Muscle layer of colon (tissue), 2 donors: ENCODE measurements around the gene FAM222A.

ENCODE experiments used
- H3K27ac ChIP-seq: one replicate; pipeline ENCODE4 v1.7.0; 2013; ENCODE audit warnings: low read depth, mild to moderate bottlenecking, low read length, moderate library complexity
- H3K27me3 ChIP-seq, 2 donors: one replicate each; pipeline ENCODE4 v1.7.0; 2013; ENCODE audit warnings: low read length in 2 of 2, mild to moderate bottlenecking in 2 of 2; ENCODE audit not compliant: insufficient read depth in 2 of 2, control insufficient read depth in 1 of 2
- H3K36me3 ChIP-seq: one replicate; pipeline ENCODE4 v1.7.0; 2013; ENCODE audit warnings: mild to moderate bottlenecking, low read length; ENCODE audit not compliant: insufficient read depth
- H3K4me1 ChIP-seq: one replicate; pipeline ENCODE4 v1.7.0; 2013; ENCODE audit warnings: mild to moderate bottlenecking, low read length; ENCODE audit not compliant: insufficient read depth
- H3K4me3 ChIP-seq, 2 donors: one replicate each; pipeline ENCODE4 v1.7.0; 2013; ENCODE audit warnings: low read length in 2 of 2, low read depth in 1 of 2, mild to moderate bottlenecking in 1 of 2, moderate library complexity in 1 of 2
- H3K9ac ChIP-seq: one replicate; pipeline ENCODE4 v1.7.0; 2013; ENCODE audit warnings: low read length
- H3K9me3 ChIP-seq: one replicate; pipeline ENCODE4 v1.7.0; 2013; ENCODE audit warnings: mild to moderate bottlenecking, low read length
- donor health status: abdominal sarcoma.
- donor health status: Adenocarcinoma of cecum.

The FAM222A gene

DNA sequence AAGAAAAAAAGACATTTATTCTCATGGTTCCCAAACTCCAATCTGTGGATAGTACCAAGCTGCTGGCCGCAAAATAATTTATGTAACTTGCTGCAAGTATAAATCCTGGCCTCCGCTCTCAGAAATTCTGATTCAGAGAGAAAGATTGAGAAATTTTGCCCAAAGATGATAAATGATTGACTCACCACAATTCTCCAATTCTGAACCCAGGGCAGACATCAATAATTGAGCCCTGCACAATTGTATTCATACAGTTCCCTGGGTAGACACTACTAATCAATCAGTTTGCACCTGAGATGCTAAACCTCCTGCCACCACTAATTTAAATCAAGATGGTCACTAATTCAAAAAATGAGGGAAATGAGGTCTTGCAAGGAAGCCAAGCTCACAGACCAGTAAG is 81.4 kb downstream of the FAM222A start:
- no peaks in the 10 kb centered on the region for H3K36me3 ChIP-seq
- no peaks in the 10 kb centered on the region for H3K4me1 ChIP-seq

DNA sequence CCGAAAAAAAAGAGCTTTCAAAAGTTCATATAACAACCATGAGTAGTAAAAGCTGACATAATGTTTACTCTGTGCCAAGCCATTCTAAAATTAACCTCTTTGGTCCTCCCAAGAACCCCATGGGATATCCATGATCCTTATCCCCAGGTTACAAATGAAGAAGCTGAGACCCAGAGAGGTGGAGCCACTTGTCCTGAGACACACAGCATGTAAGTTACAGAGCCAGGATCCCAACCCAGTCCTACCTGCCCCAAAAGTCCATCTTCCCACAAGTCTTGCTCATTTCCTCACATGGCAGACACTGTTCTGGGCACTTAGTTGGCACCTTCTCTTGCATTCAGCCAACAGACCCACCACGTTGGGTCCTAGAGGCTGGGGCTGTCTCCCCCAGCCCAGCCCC is 82.4 kb downstream of the FAM222A start:
- no peak overlapping the region for H3K4me3 ChIP-seq
- no peaks in the 10 kb centered on the region for H3K36me3 ChIP-seq
- H3K9ac ChIP-seq: no peak overlapping the region
- H3K9me3 ChIP-seq: no peaks in the 10 kb centered on the region
- no peaks in the 10 kb centered on the region for H3K27me3 ChIP-seq
- H3K4me1 ChIP-seq: no peaks in the 10 kb centered on the region
- H3K27ac ChIP-seq: no peak overlapping the region

More for the DNA sequence above, 81.4 kb downstream of the FAM222A start:
- Histone ChIP-seq H3K9ac (no peak overlapping the region), H3K4me3 (no peak overlapping the region), H3K27me3 (no peaks in the 10 kb centered on the region), H3K9me3 (no peaks in the 10 kb centered on the region), H3K27ac (no peak overlapping the region)

DNA sequence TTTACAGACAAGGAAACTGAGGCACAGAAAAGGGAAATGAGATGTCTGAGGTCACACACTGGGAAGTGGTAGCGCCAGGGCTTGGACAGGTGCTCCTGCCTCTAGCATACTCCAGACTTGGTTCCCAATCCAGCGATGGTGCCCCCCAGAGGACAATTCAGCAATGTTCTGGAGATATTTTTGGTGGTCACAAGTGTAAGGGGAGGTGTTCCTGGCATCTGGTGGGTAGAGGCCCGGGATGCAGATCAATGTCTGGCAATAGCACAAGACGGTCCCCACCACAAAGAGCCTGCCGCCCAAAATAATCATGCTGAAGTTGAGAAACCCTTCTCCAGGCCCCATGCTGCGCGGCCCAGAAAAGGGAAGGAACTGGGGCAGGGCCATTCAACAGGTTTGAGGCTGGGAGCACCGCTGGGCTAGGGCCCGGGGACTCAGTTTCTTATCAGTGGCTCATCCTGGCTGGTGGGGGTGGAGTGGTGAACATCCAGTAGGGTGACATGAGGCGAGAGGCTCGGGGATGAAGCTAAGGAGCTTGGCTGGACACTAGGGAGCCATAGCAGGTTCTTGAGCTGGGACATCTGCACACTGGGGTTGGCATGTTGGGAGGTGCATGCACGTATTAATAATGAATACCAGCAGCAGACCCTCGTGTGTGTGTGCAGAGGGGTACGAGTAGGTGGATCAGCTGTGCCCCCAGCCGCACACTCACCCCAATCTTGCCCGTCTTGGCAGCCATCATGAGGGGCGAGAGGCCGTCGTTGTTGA is 84.5 kb downstream of the FAM222A start:
- Histone ChIP-seq H3K9me3 (no peaks in the 10 kb centered on the region), H3K4me1 (no peaks in the 10 kb centered on the region), H3K27ac (no peak overlapping the region), H3K36me3 (no peaks in the 10 kb centered on the region), H3K4me3 (no peak overlapping the region), H3K27me3 (no peaks in the 10 kb centered on the region), H3K9ac (no peak overlapping the region)

DNA sequence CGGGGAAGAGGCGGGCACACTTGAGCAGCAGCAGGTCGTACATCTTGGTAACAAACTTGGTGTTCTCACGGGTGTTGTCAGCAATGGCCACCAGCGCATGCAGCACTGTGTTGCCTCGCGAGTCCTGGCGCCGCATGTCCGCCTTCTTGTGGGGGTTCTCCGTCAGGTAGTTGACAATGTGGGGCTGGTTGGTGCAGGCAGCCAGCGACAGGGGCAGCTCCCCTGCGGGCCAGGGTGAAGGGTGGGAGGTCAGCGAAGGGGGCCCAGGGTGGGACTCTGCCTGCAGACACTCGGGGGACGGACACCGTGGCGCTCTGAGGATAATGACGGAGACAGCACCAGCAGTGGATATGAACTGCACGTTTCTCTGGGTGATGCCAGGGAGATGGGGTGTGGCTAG is 85.1 kb downstream of the FAM222A start:
- H3K9me3 ChIP-seq: no peaks in the 10 kb centered on the region
- H3K27me3 ChIP-seq: no peaks in the 10 kb centered on the region

DNA sequence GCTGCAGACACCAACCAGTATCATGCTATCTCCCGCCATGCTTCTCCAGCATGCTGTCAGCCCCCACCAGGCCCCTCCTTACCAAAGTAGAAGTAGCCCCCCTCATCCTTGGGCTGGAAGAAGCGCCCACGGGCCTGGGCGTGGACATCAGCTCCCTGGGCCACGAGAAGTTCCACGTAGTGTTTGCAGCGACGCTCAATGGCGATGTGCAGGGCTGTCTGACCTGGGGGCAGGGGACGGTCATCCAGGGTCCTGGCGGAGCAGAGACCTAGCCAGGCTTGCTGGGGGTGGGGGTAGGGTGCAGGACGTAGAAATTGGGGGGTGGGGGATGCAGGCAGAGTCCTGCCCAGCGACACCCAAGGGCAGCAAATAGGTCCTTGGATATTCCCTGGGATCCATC is 86.9 kb downstream of the FAM222A start:
- Histone ChIP-seq H3K4me1 (no peaks in the 10 kb centered on the region), H3K4me3 (no peak overlapping the region), H3K36me3 (no peaks in the 10 kb centered on the region), H3K9ac (no peak overlapping the region), H3K27ac (no peak overlapping the region), H3K27me3 (no peaks in the 10 kb centered on the region), H3K9me3 (no peaks in the 10 kb centered on the region)

More for the DNA sequence above, 85.1 kb downstream of the FAM222A start:
- Histone ChIP-seq H3K4me3 (no peak overlapping the region), H3K4me1 (no peaks in the 10 kb centered on the region), H3K9ac (no peak overlapping the region), H3K36me3 (no peaks in the 10 kb centered on the region), H3K27ac (no peak overlapping the region)

DNA sequence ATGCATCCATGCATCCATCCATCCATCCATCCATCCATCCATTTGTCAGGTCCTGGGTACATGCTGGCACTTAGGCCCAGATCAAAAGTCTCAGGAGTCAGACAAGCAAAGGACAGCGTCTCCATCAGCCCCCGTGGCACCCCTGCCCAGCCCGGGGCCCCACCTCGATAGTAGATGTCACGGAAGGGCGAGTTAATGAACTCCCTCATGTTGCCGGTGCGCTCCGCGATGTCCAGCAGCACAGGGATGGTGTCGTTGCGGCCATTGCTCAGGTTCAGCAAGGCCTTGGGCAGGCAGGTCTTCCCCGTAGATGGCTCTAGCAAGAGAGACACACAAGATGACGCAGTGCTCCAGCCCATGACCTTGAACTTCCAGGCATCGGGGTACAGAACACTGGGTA is 89.2 kb downstream of the FAM222A start:
- no peaks in the 10 kb centered on the region for H3K27me3 ChIP-seq
- no peaks in the 10 kb centered on the region for H3K36me3 ChIP-seq
- H3K4me3 ChIP-seq: no peak overlapping the region
- no peaks in the 10 kb centered on the region for H3K4me1 ChIP-seq
- no peaks in the 10 kb centered on the region for H3K9me3 ChIP-seq
- H3K9ac ChIP-seq: no peak overlapping the region
- H3K27ac ChIP-seq: no peak overlapping the region

DNA sequence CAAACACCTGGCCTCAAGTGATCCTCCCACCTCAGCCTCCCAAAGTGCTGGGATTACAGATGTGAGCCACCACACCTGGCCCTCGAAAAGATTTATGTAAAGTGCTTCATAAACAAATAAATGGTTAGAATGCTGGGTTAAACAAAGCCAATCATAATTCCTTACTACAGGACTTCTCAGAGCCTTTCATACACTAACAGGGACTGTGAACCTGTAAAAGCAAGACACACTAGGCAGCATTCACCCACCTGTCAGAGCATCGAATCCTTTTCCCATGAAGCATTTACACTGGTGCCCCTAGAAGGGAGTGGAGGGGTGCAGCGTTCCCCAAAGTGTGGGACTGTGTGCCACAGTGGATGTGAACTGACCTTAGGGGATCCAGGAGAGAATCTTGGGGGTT is 90.1 kb downstream of the FAM222A start:
- Histone ChIP-seq H3K9ac (no peak overlapping the region), H3K4me1 (no peaks in the 10 kb centered on the region), H3K27ac (no peak overlapping the region), H3K4me3 (no peak overlapping the region), H3K36me3 (no peaks in the 10 kb centered on the region), H3K27me3 (no peaks in the 10 kb centered on the region), H3K9me3 (no peaks in the 10 kb centered on the region)

DNA sequence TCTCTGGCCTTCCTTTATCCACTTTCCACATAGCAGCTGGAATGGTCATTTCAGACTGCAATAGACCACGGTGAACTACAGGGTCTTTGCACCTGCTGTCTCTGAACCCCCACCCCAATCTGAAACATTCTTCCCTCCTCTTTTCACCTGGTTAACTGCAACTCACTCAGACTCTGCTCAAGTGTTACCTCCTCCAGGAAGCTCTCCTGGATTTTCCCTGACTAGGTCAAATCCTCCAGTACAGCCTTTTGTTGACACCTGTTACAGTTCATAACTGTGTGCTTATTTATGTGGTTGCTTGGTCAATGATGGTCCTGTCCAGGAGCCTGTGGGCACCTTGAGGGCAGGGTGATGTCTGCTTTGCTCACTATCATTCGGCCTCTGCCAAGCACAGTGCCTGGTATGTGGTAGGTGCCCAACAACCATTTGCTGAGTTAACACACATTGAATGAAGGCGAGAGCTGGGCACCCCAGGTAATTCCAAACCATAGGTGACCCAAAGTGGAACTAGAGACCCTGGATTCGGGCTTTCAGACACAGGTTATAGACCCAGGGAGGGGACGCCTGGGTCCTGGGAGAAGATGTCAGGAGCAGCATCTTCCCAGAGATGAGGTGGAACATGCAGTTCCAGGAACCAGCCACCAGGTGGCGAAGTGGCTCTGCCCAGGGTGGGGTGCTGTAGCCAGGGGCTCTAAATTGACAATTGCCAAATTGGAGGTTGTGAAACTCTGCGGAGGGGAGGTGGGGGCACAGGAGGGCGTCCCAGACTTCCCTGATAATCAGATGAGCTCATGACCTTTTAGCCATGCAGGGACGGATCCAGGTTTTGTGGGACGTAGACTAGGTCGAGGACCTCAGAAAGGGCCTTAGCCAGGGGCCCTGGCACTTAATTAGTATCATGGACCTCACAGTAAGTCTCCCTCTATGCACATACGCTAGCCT is 91.5 kb downstream of the FAM222A start:
- Histone ChIP-seq H3K9me3 (no peaks in the 10 kb centered on the region), H3K4me1 (no peaks in the 10 kb centered on the region), H3K27ac (no peak overlapping the region), H3K36me3 (no peaks in the 10 kb centered on the region), H3K9ac (no peak overlapping the region), H3K4me3 (no peak overlapping the region), H3K27me3 (no peaks in the 10 kb centered on the region)

DNA sequence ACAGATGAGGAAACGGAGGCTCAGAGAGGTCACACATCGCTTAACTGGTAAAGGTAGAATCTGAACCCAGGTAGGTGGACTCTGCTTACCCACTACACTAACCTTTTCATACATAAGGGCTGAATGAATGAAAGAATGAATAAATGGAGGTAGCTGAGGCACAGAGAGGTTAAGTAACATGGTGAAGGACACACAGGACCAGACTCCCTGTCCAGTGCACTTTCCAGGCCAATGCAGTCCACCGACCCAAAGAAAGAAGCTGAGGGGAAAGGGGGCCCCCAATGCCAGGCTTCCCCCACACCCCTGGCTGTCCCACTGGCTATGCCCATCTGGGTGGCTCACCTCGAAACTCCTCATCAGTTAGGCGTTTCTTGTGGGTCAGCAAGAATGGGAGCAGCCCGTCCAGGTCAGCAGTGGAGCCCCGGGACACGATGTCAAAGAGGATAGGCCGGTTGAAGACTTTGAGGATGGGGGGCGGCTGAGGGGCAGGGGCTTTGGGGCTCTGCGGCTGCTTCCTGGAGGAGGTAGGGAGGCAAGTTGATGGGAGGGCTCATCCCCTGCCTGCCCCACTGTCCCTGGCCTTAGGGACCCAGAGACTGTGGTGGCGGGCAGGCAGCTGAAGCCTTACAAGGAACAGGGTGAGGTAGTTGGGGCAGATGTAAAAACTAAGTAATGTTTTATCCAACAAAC is 94.5 kb downstream of the FAM222A start:
- H3K36me3 ChIP-seq: no peaks in the 10 kb centered on the region
- H3K4me1 ChIP-seq: no peaks in the 10 kb centered on the region
- H3K27ac ChIP-seq: no peak overlapping the region
- no peak overlapping the region for H3K4me3 ChIP-seq
- H3K27me3 ChIP-seq: no peaks in the 10 kb centered on the region
- H3K9ac ChIP-seq: no peak overlapping the region
- no peaks in the 10 kb centered on the region for H3K9me3 ChIP-seq

DNA sequence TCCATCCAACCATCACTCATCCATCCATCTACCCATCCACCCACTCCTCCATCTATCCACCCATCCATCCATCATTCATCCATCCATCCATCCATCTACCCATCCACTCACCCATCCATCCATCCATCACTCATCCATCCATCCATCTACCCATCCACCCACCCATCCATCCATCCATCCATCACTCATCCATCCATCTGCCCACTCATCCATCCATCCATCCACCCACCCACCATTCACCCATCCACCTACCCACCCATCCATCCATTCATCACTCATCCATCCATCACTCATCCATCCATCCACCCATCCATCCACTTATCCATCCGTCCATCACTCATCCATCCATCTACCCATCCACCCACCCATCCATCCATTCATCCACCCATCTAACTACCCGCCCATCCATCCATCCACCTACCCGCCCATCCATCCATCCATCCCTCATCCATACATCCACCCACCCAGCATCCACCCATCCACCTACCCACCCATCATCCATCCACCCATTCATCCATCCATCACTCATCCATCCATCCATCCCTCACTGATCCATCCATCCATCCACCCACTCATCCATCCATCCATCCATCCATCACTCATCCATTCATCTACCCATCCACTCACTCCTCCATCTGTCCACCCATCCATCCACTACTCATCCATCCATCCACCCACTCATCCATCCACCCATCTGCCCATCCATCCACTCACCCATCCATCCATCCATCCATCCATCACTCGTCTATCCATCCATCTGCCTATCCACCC is 95.4 kb downstream of the FAM222A start:
- Histone ChIP-seq H3K9ac (no peak overlapping the region), H3K4me1 (no peaks in the 10 kb centered on the region), H3K9me3 (no peaks in the 10 kb centered on the region), H3K36me3 (no peaks in the 10 kb centered on the region), H3K27me3 (no peaks in the 10 kb centered on the region), H3K4me3 (no peak overlapping the region), H3K27ac (no peak overlapping the region)
